ENCODE data around the gene ELK1.

ELK1 gene

DNA sequence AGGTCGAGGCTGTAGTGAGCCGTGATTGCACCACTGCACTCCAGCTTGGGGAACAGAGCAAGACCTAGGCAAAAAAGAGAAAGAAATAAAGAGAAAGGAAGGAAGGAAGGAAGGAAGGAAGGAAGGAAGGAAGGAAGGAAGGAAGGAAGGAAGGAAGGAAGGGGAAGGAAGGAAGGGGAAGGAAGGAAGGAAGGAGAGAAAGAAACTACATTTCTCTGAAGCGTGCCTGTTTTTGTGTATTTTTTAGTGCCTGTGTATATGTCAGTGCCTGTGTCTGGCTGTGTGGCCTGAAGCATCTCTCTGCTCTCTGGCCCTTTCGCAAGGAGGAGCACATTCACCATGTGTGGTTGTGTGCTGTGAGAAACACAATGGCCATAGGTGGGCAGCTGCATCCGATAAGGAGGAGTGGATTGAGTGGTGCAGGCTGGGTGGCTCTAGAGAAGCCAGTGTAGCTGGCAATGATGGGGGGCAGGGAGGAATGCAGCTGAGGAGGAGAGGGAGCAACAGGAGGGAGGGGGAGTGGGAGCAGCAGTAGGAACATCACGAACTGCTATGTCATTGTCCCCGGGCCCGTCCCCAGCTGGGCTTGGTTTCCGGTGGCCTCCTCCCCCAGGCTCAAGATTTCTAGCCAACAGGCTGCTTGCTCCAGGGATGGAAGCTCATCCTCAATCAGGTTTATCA lies 42.1 kb downstream of the ELK1 start:
- no peak for TF ChIP-seq GATA2 (IDR thresholded peaks at IDR 0.05; ENCODE audit: low read depth, low read length)
- TF ChIP-seq GATA3 (IDR thresholded peaks at IDR 0.05; ENCODE audit: low read depth, low read length) = no peak

DNA sequence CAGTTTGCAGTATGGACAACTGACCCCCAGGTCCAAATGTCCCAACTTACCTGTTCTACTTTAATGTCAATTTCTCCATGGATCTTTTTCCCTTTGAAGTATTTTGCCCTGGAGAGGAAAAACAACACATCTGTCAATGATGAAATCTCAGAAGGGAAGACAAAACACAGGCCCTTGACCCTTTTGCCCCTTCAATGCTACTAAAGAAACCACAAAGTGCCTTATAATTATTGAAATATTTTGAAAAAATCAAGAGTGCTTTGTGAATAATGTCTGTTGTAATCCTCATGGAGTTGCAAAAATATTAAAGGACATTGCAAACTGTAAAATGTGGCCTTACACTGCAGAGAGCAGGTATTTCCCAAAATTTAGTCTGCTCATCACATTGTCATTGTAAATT lies 43.3 kb downstream of the ELK1 start:
- TF ChIP-seq GATA2 (IDR thresholded peaks at IDR 0.05; ENCODE audit: low read depth, low read length) (no peak), GATA3 (IDR thresholded peaks at IDR 0.05; ENCODE audit: low read depth, low read length) (no peak)

DNA sequence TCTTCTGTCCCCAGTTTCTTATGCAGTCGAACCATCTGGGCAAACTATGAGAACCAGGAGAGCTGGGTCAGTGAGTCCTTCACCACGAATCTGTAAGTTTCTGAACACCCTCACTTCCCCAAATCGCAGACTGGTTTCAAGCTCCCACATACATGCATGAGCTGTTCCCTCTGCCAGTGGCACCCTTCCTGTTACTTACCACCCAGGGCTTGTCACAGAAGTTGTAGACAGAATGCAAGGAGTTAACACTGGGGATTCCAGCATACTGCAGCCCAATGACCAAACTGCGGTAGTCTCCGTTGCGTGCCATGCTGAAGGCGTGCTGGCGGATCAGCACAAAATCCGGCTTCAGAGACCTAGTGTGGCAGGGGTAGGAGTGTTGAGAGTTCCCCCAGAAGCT lies 45.3 kb downstream of the ELK1 start:
- TF ChIP-seq GATA2 (IDR thresholded peaks at IDR 0.05; ENCODE audit: low read depth, low read length) = no peak
- no peak for TF ChIP-seq GATA3 (IDR thresholded peaks at IDR 0.05; ENCODE audit: low read depth, low read length)

DNA sequence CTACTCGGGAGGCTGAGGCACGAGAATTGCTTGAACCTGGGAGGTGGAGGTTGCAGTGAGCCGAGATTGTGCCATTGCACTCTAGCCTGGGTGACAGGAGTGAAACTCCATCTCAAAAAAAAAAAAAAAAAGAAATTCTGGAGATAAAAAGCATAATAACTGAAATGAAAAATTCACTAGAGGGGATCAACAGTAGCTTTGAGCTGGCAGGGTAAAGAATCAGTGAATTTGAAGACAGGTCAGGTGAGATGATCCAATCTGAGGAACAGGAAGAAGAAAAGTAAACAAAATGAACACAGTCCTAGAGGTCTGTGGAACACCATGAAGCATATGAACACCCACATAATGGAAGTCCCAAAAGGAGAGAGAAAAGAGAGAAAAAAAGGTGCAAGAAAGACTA lies 53.1 kb downstream of the ELK1 start:
- no peak for TF ChIP-seq GATA3 (IDR thresholded peaks at IDR 0.05; ENCODE audit: low read depth, low read length)
- no peak for TF ChIP-seq GATA2 (IDR thresholded peaks at IDR 0.05; ENCODE audit: low read depth, low read length)

DNA sequence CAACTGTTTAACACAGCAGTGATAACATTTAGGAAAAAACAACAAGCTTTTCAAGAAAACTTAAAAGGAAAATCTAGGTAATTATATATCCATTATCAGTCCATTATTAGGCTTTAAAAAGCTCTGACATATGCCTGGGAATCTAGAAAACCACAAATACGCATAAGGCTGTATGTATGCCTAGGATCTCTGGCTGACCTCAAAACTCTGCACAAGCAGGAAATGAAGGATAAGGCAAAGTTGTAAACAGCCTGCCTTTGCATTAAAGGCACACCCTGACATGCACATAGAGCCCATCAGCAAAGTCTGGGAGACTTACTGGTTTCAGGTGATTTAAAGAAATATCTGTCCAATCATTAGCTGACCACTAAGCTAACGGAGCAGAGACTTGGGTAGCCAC lies 54.1 kb downstream of the ELK1 start:
- TF ChIP-seq GATA3 (IDR thresholded peaks at IDR 0.05; ENCODE audit: low read depth, low read length) = no peak
- TF ChIP-seq GATA2 (IDR thresholded peaks at IDR 0.05; ENCODE audit: low read depth, low read length) = no peak

DNA sequence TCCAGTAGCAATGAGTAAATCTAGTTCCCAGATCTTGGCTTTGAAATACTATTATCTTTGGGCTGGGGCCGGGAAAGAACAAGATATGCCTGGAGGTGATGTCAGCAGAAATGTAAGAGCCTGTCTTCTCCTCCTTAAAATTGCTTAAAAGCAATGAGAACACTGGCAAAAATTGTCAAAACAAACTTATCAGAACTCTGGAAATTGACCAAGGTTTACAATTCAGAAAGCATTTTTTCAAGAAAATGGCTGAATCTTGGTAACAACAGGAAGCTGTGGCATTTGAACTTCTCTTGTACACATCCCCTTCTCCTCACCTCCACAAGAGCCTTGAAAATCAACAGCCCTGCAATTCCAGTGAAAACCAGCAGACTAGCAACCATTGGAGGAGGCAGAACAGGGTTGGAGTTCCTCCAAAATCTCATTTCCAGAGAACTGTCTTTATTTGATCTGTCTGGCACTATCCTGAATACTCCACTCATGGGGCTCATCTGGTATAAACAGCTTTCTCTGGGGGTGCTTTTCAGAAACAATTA lies 54.6 kb downstream of the ELK1 start:
- TF ChIP-seq GATA2 (IDR thresholded peaks at IDR 0.05; ENCODE audit: low read depth, low read length) (no peak), GATA3 (IDR thresholded peaks at IDR 0.05; ENCODE audit: low read depth, low read length) (no peak)

DNA sequence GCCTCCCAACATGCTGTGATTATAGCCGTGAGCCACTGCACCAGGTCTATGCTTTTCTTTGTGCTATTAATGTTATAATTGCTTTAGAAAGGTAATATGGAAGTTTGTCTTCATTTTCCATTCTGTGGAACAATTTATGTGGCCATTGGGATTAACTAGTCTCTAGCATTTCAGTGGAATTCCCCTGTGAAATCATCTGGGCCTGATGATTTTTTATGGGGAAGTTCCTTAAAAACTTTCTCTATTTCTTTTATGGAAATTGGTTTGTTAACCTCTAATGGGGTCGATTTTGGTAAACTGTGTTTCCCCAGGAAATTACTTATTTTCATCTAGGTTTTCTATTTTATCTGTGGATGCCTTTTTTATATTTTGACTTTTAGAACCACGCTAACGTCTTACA lies 56.8 kb downstream of the ELK1 start:
- no peak for TF ChIP-seq GATA3 (IDR thresholded peaks at IDR 0.05; ENCODE audit: low read depth, low read length)
- no peak for TF ChIP-seq GATA2 (IDR thresholded peaks at IDR 0.05; ENCODE audit: low read depth, low read length)

DNA sequence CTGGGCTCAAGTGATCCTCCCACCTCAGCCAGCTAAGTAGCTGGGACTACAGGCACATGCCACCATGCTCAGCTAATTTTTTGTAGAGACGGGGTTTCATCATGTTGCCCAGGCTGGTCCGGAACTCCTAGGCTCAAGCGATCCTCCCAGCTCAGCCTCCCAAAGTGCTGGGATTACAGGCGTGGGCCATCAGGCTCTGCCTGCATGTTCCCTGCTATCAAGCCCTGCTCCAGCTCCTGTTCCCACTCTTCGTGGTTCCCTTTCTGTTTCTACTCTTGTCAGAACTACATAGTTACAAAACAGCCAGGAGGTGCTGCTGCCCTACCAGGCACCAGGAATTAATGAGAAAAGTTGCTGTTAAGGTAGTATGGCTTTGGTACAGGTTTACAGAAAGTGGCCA lies 59.4 kb downstream of the ELK1 start:
- TF ChIP-seq GATA3 (IDR thresholded peaks at IDR 0.05; ENCODE audit: low read depth, low read length) (no peak), GATA2 (IDR thresholded peaks at IDR 0.05; ENCODE audit: low read depth, low read length) (no peak)

DNA sequence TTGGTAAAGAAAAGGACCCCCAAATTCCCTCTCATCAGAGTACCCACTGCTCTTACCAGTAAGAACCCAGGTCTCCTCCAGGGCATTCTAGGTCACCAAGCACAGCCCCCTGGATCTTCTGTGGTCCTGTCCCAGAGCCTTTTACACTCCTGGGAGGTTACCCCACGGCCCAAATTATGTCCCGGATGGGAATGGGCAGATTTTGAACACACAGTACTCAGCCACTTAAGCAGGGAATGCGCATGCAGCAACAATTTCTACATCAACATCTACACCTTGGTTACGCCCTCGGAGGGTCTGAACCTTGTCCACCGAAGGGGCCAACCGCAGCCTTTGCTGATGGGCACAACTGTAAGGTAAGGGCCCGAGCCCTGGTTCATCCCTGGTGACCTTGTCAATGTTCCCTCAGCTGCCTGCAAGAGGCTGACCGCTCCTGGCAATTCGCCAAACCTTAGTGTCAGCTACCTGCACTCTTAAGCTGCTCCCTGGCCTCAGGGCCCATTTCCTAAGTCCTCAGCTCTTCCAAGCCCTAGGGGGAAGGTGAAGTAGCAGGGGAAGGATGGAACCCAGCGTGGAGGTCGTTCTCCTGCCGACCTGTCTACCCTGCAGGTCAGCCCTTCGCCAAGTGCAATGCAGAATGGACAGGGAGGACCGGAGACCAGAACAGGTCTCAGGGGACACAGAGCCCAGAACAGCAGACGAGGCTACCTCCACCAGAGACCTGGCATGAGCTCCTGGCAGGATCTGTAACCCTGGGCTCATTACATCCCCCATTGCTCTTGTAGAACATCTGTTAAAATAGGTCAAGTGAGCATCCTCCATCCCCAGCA lies 62.2 kb downstream of the ELK1 start:
- TF ChIP-seq GATA3 (IDR thresholded peaks at IDR 0.05; ENCODE audit: low read depth, low read length) (no peak), GATA2 (IDR thresholded peaks at IDR 0.05; ENCODE audit: low read depth, low read length) (no peak)

DNA sequence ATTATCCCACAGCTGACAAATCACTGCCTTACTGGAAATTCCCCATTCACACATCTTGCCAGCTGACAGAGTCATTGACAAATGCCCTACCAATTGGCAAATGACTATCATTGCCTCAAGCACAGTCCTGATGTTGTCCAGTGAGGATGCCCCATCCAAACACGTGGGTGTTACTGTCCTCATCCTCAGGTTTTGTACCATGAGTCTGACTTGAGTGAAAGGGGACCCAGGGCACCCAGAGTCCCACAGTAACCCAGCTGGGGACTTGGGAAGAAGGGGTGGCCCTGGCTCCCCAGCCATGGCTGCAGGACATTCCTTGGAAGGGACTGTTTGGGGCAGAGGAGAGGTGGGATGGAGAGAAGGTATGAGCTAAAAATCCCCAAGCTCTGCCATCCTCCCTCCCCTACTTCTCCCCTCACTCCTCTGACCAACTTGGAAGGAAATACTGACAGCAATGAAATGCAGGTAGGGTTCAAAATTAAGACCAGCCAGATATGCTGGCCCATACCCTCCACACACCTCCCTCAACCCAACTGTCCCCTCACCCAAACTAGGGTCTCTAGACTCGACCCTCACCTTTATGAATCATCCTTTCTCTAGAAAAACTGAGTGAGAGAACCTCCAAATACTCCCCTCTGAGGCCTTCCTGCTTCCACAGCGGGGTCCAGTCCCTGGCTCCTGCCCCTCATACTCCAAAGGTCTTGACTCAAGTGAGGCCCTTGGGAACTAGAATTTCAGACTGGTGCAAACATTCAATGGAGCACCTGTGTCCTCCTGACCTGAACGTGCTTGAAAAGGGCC lies 63.1 kb downstream of the ELK1 start:
- TF ChIP-seq GATA3 (IDR thresholded peaks at IDR 0.05; ENCODE audit: low read depth, low read length) = no peak
- TF ChIP-seq GATA2 (IDR thresholded peaks at IDR 0.05; ENCODE audit: low read depth, low read length) = no peak

DNA sequence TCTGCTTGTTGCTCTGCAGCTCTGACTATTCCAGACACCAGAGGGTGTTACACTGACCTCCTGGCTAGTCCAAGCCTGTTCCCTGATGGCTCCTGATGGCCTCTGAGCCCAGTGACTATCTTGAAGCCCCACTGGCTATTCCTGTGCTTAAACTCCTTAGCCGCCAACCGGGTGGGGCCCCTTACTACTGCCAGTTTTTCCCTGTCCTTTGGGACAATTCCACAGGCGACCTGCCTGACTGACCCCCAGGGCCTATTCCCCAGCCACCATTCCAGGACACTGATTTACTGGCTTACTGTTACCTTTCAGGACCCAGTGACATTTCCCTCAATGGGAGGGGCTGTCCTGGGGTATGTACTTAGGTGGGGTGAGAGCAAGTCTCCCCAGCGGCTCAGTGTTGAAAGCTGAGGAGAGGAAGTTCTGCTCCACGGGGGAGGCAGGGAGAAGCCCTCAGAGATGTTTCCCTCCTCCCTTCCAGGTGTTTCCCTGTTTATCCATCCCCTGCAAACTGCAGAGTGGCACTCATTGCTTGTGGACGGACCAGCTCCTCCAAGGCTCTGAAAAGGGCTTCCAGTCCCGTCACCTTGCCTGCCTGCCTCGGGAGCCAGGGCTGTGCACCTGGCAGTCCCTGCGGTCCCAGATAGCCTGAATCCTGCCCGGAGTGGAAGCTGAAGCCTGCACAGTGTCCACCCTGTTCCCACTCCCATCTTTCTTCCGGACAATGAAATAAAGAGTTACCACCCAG lies 64.1 kb downstream of the ELK1 start:
- TF ChIP-seq GATA3 (IDR thresholded peaks at IDR 0.05; ENCODE audit: low read depth, low read length) = no peak
- no peak for TF ChIP-seq GATA2 (IDR thresholded peaks at IDR 0.05; ENCODE audit: low read depth, low read length)
